NCI-H2227 treated with DMSO at 0.1 percent for 48 hours (cell line): ENCODE results near the gene ANKRD13C.

Experiments
- DNase-seq: peaks from one replicate; lab custom pipeline; 2025; lab: John Stamatoyannopoulos, UW

The ANKRD13C gene

DNA sequence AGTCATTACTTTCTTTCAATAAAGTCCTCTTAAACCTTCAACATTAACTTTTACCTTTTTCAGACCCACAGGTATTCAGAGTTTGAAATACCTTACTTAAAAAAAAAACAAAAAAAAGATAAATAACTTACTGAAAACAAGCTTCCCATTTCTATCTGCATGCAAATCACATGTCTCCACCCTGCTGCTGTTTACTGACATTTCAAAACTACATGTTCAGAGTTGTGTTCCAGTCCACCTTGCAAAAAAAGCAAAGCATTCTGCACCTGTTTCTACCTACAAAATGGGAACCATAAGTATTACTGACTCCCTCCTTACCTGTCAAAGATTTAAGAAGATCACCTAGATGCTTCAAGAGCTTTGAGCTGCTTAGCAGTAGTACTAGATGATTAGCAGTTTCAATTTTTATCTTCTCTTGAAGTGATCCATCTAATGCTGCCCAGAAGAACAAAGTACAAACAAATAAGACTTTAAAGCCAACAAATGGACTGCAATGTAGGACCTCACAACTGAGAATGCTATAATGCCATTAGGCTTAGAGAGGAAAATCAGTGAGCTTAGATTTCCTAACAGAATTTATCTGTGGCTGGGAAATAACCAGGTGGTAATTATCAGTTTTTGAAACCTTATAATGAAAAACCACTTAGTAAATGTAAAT is 61.2 kb downstream of the ANKRD13C start:
- DNase-seq: no peak

GRCh38 chr1:70290218-70290617 is 64.3 kb downstream of the ANKRD13C start:
- DNase-seq: no peak

DNA sequence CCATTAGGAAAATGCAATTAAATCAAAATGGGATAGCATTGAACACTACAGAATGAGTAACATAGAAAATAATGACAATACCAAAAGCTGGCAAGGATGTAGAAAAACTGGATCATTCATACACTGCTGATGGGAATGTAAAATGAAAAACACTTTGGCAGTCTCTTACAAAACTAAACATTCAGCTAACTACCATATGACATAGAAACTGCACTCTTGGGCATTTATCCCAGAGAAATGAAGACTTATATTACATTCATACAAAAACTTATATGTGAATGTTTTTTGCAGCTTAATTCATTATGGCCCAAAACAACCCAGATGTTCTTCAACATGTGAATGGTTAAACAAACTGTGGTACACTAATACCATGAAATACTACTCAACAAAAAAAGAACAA is 66.4 kb downstream of the ANKRD13C start:
- no peak for DNase-seq

GRCh38 chr1:70286453-70286852 is 68.1 kb downstream of the ANKRD13C start:
- no peak for DNase-seq

DNA sequence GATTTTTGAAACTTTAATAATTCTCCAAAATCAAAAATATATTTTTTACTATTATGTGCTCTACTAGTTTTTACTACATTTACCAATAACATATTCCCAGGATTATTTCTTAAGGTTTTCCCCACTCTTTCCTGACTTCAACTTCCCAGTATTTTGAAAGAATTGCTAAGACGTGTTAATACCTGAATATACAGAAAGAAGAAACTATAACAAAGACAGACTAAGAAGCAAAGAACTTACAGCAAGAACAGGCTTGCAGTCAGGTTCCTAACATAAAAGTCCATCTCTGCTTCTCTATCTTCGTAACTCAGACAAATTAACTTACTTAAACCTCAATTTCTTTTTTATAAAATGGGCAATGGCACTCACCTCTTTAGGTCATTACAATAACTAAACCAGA is 70.2 kb downstream of the ANKRD13C start:
- DNase-seq: no peak

- no peak for DNase-seq
Observed at GRCh38 chr1:70278710-70279109, 75.8 kb downstream of the ANKRD13C start.

GRCh38 chr1:70277875-70278274 is 76.6 kb downstream of the ANKRD13C start:
- no peak for DNase-seq

GRCh38 chr1:70265946-70266345 is 88.6 kb downstream of the ANKRD13C start:
- DNase-seq: no peak

- DNase-seq: no peak
Observed at GRCh38 chr1:70264839-70265238, 89.7 kb downstream of the ANKRD13C start.

DNA sequence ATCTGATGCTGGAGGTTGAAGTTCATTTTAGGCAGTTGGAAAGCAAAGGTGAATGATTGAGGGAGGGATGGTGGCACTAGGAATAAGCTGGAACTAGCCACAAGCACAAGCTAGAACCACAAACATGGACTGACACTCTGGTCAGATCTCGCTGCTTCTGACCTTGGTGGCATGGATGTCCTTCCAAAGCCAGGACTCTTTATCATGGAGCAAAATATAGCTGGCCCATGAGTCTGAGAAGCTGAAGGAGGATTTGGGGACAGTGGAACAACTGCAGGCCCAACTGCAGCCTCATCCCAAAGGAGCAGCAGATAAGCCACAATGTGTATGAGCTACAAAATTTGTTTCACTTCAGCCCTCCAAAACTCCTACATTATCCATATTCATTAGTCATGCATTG is 97.9 kb downstream of the ANKRD13C start:
- no peak for DNase-seq

GRCh38 chr1:70248729-70249128 is 105.8 kb downstream of the ANKRD13C start:
- no peak for DNase-seq

GRCh38 chr1:70247768-70248167 is 106.8 kb downstream of the ANKRD13C start:
- no peak for DNase-seq

- DNase-seq: no peak
Observed at GRCh38 chr1:70247122-70247521, 107.4 kb downstream of the ANKRD13C start.

GRCh38 chr1:70239940-70240339 is 114.6 kb downstream of the ANKRD13C start:
- DNase-seq: no peak

GRCh38 chr1:70234733-70235132 is 119.8 kb downstream of the ANKRD13C start:
- DNase-seq: no peak

GRCh38 chr1:70231475-70231874 is 123.0 kb downstream of the ANKRD13C start:
- no peak for DNase-seq

DNA sequence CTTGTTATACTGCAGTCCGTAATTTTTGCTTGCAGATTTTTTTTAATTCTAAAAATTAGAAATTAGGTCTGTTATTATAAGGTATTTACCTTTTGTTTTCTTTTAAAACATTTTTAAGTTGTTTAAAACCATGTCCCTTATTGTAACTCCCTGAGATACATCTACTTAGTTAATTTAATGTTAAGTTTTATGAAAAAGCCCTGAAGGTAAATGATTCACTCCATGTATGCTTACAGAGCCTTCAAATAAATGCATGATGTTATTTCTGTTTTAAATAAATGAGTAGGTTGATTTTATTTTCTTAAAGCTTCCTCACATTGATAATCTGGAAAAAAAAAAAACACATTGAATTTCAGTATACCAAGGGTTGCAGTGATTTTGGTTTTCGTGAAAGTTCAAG is 125.9 kb downstream of the ANKRD13C start:
- no peak for DNase-seq

- no peak for DNase-seq
Observed at GRCh38 chr1:70227439-70227838, 127.1 kb downstream of the ANKRD13C start.

DNA sequence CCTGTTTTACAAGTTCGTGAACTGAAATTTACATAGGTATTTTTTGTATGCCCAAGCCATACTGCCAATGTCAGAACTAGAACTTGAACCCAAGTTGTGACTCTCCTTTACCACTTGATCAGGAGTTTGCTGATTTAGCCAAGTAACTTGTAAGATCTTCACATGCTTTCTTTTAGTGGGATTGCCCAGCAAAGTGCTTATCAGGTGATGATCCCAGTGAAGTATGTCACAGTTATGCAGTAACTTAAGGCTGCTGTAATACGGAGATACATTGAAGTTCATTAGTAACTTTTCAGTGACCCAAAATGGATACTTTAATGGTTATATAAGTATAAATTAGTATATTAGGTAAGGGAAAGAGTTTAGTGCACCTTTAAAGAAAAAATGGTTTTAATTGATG is 129.6 kb downstream of the ANKRD13C start:
- no peak for DNase-seq

- no peak for DNase-seq
Observed at GRCh38 chr1:70222716-70223235, 131.7 kb downstream of the ANKRD13C start.

GRCh38 chr1:70221238-70222121 is 133.0 kb downstream of the ANKRD13C start, which contains the start of gene SRSF11:
Gene SRSF11, plus strand, starts transcription at chr1:70221380. Its CDS starts 257 bp downstream, at chr1:70221637.
- DNase-seq: peak; percentile 90

GRCh38 chr1:70220517-70221237 is 133.8 kb downstream of the ANKRD13C start:
- peak; percentile 35 for DNase-seq
